T47D (cell line): ENCODE results near the gene MIA3.
"Not testable (repeated sequence)": the region's sequence is repeated elsewhere in the genome, so short reads cannot be mapped to it uniquely, and the experiment has no call there.

ENCODE experiments used
- DNase-seq, 2 experiments: peaks; one replicate each; pipeline versions ENCODE4 v3.0.0 to v3.0.0-alpha.2; 2011 to 2012; ENCODE audit warnings: low read depth in 1 of 2, low spot score in 1 of 2
- JUND ChIP-seq: IDR thresholded peaks from 2 replicates; pipeline ENCODE4 v1.6.1; 2012; ENCODE audit warnings: low read depth
- in situ Hi-C: cut with HindIII; loops from 2 replicates; pipeline ENCODE4 v1.10.0; 2016; ENCODE audit warnings: low sequenced_read_pairs, low pct_unique_long_range_greater_than_20kb

MIA3 gene

DNA sequence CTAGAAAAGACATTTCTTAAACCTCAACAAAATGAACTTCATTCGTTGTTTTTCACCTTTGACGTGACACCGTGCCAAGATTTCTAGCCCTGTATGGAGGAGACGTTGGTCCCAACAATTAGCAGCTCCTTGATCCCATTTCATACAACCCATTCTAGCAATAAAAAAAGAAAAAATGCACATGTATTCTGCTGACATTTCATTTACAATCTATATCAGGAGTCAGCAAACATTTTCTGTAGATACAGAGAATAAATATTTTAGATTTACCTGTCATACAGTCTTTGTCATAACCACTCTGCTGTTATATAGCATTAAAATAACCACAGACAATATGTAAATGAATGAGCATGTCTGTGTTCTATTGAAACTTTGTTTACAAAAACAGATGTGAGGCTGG, 21.2 kb upstream of the MIA3 start:
- DNase-seq, result no peak
- in situ Hi-C loops, result no loop called here
- no peak for TF ChIP-seq JUND

DNA sequence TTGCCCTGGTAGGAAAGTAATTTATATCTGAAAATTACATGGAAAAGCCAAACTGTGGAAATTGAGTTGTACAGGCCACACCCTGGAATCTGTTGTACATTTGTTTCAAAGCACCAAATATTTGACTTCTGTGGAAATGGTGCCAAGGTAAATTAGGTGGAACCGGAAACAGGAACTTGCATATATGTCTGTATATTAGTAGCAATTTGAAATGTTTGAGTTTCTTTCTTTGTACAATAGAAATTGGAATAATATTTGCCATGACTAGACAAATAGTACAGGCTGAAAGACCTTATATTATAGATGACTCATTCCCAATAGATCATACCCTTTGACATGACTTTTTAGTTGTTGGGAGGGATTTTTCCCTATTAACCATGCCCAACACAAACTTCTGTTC, 17.6 kb upstream of the MIA3 start:
- no peak for TF ChIP-seq JUND
- in situ Hi-C loops, result no loop called here
- DNase-seq, result peak in 1 of 2 experiments; percentile 67

DNA sequence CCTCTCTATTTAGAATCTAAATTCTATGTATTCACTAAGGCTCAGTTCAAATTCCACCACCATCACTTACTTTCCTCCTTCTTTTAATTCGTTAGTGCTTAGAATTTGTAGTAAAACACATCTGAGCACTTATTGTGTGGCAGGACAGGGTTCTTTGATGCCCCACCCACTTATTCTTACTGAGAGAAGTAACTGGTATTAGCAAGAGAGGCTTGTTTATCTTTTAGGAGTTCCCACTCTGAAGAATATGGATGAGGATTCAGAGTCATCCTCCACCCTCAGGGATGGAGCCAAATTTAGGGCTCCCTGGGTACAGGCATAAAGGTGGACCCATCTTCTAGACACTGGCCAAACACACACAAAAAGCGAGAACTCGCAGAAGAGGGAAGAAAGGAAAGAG, 16.6 kb upstream of the MIA3 start:
- in situ Hi-C loops, result no loop called here
- no peak for DNase-seq
- TF ChIP-seq JUND, result no peak

DNA sequence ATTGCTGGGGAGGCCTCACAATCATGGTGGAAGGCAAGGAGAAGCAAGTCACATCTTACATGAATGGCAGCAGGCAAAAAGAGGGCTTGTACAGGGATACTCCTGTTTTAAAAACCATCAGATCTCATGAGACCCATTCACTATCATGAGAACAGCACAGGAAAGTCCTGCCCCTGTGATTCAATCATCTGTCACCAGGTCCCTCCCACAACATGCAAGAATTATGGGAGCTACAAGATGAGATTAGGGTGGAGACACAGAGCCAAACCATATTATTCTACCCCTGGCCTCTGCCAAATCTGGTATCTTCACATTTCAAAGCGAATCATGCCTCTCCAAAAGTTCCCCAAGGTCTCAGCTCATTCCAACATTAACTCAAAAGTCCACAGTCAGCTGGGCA, 11.1 kb upstream of the MIA3 start:
- no peak for DNase-seq
- in situ Hi-C loops, result no loop called here
- TF ChIP-seq JUND, result no peak

DNA sequence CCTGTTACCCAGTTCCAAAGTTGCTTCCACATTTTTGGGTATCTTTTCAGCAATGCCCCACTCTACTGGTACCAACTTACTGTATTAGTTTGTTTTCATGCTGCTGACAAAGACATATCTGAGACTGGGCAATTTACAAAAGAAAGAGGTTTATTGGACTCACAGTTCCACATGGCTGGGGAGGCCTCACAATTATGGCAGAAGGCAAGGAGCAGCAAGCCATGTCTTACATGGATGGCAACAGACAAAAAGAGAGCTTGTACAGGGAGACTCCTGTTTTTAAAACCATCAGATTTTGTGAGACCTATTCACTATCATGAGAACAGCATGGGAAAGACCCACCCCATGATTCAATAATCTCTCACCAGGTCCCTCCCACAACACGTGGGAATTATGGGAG, 8.8 kb upstream of the MIA3 start:
- DNase-seq, in situ Hi-C loops: not testable (repeated sequence)

DNA sequence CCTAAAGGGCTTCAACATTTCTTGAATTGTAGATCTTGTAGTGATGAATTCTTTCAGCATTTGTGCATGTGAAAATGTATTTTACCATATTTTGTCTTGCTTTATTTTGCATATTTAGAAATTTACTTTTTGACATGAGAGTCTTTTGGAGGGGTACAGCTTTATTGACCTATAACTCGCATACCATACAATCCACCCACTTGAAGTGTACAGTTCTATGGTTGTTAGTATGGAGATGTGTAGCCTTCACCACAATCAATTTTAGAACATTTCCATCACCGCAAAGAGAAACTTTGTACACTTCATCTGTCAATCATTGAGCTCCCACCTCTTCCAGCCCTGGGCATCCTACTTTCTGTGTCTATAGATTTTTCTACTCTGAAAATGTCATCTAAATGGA, 7.2 kb upstream of the MIA3 start:
- in situ Hi-C loops, result no loop called here
- DNase-seq, result no peak
- no peak for TF ChIP-seq JUND

DNA sequence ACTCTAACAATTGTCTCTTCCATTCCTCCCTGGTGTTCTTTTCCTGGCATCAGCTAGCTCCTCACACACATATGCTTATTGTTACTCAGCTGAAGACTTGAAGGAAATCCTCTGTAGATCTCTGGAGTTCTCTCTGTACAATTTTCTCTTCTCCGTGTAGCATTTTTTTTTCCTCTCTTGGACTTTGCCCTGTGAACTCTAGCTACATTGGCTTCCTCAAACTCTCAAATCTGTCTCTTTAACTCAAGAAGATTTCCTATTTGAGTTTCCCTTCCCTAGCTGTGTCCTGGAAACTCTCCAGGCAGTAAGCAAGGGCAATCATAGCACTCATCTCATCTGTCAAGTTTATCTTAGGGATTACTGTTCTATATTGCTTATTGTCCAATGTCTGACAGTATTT, 4.3 kb upstream of the MIA3 start:
- TF ChIP-seq JUND, result no peak
- DNase-seq, result no peak
- in situ Hi-C loops, result no loop called here

DNA sequence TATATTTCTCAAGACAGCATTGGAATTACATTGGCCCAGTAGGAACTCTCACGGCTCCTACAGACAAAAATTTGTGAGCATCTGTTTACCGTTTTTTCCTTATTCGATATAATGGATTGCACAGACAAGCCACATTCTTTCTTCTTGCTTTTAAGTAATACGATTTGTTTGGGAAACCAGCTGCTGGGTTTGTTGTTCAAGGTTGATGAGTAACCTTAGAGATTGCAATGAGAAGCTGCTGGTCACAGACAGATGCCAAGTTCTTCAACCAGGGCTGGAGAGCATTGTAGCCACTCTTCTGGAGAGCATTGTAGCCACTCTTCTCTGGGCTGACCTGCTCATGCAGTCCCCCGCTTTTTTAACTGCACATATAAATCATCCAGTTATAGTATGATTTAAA, 1.4 kb upstream of the MIA3 start:
- no peak for TF ChIP-seq JUND
- DNase-seq, result no peak
- in situ Hi-C loops, result no loop called here

DNA sequence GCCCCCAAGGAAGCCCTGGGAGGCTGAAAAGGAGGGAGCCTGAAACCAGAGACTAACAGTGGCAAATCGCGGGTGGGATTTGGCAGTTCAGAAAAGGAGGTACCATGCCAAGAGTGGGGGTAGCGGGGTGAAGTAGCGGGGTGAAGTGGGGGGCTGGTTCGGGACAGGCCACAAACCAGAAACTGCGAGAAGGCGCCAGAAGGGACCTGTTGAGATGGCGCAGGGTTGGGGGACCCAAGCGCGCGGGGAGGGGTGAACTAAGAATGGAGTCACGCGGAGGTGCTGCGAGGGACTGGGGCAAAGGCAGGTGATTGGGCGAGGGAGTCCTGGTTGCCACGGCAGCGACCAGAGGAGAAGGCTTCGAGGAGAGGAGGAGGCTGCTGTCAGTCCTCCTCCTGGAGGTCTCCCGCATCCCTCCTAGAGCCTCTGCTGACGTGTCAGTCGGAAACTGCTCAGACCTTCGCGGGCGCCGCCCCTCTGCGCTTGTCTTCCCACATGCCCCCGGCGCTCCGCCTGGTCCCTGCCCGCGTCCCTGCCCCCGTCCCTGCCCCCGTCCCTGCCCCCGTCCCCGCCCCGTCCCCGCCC, 438 bp upstream of the MIA3 start:
- DNase-seq, result peak; percentile 89 to 97
- in situ Hi-C loops, result no loop called here
- no peak for TF ChIP-seq JUND

DNA sequence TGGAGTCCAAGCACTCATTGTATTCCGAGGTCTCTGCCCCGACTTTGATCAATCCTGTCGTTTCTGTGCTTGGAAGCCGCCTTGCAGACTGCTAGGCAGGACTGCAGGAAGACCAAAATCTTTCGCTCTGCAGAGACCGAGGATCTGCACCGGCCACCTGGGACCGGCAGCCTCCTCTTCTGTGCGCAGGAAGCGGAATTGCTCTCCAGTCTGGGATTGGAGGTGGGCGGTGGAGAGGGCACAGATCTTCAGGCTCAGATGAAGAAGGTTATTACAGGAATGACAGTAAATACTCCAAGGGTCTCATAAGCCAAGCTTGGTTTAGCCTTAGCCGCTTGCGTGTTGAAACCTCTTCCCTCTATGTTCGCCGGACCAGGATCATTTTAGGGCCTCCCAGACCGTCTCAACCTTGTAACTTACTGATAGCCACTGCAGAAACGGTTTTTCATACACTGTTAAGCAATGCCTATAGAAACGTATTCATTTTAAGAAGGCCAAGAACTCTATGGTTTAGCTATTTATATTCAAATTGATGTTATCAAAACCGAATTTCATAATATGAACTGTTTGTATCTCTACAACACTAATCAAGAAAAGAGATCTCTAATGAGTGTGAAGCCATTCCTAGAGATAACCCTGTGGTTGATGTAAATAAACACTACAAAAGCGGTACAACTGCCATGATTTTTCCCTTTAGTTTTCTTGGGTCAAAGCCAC, 1.1 kb downstream of the MIA3 start:
- in situ Hi-C loops, result no loop called here
- no peak for TF ChIP-seq JUND
- DNase-seq, result peak; percentile 23 to 46

DNA sequence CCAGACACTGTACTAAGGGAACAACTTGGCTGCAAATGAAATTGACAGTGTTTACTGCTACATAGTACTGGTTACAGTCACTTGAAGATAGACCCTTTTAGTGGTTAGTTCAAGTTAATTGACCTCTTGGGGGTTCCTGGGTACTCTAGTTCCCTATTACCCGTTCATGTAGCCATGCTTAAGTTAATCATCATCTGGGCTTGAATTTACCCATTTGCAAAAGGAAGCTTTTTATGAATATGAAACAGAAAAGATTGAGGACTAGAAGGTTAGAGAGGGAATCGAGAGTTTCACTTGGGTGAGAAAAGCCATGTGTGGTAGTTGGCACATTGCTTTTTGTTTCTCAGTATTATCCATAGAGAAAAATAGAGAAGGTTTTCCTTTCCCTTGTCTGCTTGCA, 2.7 kb downstream of the MIA3 start:
- TF ChIP-seq JUND, result no peak

DNA sequence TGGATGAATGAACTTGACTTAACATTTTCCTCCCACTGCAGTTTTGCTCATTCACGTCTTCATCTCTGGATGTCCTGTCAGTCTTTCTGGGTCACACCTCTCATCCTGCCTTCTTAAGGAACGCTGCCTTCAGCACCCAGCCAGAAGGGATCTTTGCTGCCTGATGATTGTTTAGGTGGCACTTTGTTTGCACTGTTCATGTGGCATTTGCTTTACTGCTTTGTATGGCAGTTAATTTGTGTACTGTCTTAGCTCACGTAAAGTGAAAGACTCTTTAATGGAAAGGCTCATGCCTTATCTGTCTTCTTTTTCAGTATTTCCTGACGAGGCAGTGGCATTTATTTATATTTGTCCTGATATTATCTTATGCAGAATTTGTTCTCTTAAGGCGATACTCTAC, 4.9 kb downstream of the MIA3 start:
- peak; percentile 63; the same call in 1 of the 2 replicates for TF ChIP-seq JUND
- peak; percentile 57 to 77 for DNase-seq
- in situ Hi-C loops, result no loop called here

More for the DNA sequence above, 2.7 kb downstream of the MIA3 start:
- in situ Hi-C loops, result no loop called here
- no peak for DNase-seq

DNA sequence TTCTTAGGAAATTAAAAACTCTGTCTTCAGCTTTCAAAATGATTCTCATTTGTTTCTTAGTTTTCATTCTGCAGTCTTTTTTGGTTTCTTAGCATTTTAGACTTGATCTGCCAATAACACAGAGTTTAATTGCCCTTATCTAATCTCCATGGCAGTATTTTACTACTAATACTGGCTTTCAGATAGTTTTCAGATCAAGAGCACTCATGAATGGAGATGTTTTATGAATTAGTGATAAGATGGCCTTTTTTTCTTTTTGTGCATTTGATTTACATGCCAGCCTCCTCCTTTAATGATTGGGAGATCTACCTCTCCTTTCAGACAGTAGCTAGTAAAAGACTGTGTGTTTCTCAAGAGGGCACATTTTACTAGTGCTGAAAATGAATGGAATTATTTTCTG, 5.6 kb downstream of the MIA3 start:
- no peak for DNase-seq
- no peak for TF ChIP-seq JUND
- in situ Hi-C loops, result no loop called here

DNA sequence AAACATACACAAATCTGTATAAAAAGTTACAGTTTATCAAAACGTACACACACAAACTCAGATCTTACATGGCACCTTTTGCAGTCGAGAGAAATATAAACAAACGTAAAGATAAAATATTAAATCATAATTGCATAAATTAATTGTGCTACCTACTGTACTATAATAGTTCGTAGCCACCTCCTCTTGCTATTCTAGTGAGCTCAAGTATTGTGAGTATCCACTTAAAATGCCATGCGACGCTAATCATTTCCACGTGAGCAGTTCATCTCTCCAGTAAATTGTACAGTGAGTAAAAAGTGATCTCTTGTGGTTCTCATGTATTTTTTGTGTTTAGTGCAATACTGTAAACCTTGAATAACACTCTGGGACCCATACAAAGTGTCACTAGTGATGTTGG, 6.3 kb downstream of the MIA3 start:
- in situ Hi-C loops, result no loop called here
- no peak for TF ChIP-seq JUND
- no peak for DNase-seq
